Kidney capillary endothelial cell (primary cell): ENCODE results near the gene MEGF8.

Experiments used
- DNase-seq: peaks from one replicate; pipeline ENCODE4 v3.0.0-alpha.2; 2018; ENCODE audit warnings: low spot score

The MEGF8 gene

GRCh38 chr19:42356686-42357085, 31.3 kb downstream of the MEGF8 start:
- no peak for DNase-seq

- no peak for DNase-seq
These were observed 31.9 kb downstream of the MEGF8 start for GRCh38 chr19:42357290-42357689.

- DNase-seq: no peak
These were observed 35.5 kb downstream of the MEGF8 start for GRCh38 chr19:42360787-42361544.

- no peak for DNase-seq
These were observed 36.1 kb downstream of the MEGF8 start for GRCh38 chr19:42361545-42361910.

GRCh38 chr19:42362342-42362741, 36.9 kb downstream of the MEGF8 start:
- DNase-seq: no peak

- DNase-seq: no peak
These were observed 37.5 kb downstream of the MEGF8 start for GRCh38 chr19:42362891-42363440.

- no peak for DNase-seq
These were observed 38.3 kb downstream of the MEGF8 start for GRCh38 chr19:42363614-42364346.

- no peak for DNase-seq
These were observed 41.2 kb downstream of the MEGF8 start for GRCh38 chr19:42366673-42367072.

- DNase-seq: no peak
These were observed 42.5 kb downstream of the MEGF8 start for GRCh38 chr19:42367929-42368328.

GRCh38 chr19:42368360-42368759, 42.9 kb downstream of the MEGF8 start:
- no peak for DNase-seq

- no peak for DNase-seq
These were observed 43.3 kb downstream of the MEGF8 start for GRCh38 chr19:42368765-42369164.

GRCh38 chr19:42369433-42370067, 44.1 kb downstream of the MEGF8 start:
- no peak for DNase-seq

- DNase-seq: no peak
These were observed 44.7 kb downstream of the MEGF8 start for GRCh38 chr19:42370068-42370520.

GRCh38 chr19:42370626-42371175, 45.3 kb downstream of the MEGF8 start:
- no peak for DNase-seq

- no peak for DNase-seq
These were observed 49.5 kb downstream of the MEGF8 start for GRCh38 chr19:42374826-42375376.

GRCh38 chr19:42375415-42376176, 50.2 kb downstream of the MEGF8 start:
- no peak for DNase-seq

GRCh38 chr19:42376177-42376555, 50.7 kb downstream of the MEGF8 start:
- no peak for DNase-seq

- no peak for DNase-seq
These were observed 53.1 kb downstream of the MEGF8 start for GRCh38 chr19:42378225-42379215.

GRCh38 chr19:42380155-42380554, 54.7 kb downstream of the MEGF8 start:
- DNase-seq: no peak
